SK-N-SH (cell line): ENCODE results near the gene RBM20. TPM values are rescaled to one million over a fixed set of nuclear protein-coding genes. Genes with fewer than 3 reads are reported as not detected.
"Not testable (repeated sequence)": the region's sequence is repeated elsewhere in the genome, so short reads cannot be mapped to it uniquely, and the experiment has no call there.

Source experiments
- CTCF ChIA-PET: fragments of 300-600, 350-600 bp; formaldehyde crosslinking; extraction: SDS; loops from one replicate; lab custom pipeline; 2021; lab: Yijun Ruan, JAX
- POLR2A ChIA-PET: fragments of 350-600 bp; sonication (Branson Sonifier 250); formaldehyde crosslinking; extraction: SDS; loops from one replicate; lab custom pipeline; 2020; ENCODE audit warnings: antibody characterized with exemption, inconsistent platforms; lab: Yijun Ruan, JAX
- DNase-seq: peaks from one replicate; pipeline ENCODE4 v3.0.0; 2012
- H2AFZ ChIP-seq: fragments of 200-600 bp; sonication (generic); 2 replicates; pipeline ENCODE4 v1.8.1; 2016; ENCODE audit warnings: antibody characterized with exemption, mild to moderate bottlenecking, low read depth
- H3F3A ChIP-seq: fragments of 200-600 bp; sonication (generic); replicated peaks from 2 replicates; pipeline ENCODE3; 2016; ENCODE audit warnings: antibody characterized with exemption, mild to moderate bottlenecking; ENCODE audit not compliant: insufficient read depth
- H3K27ac ChIP-seq, 2 experiments: fragments of 200-500 bp in 1 of 2; fragments of 200-600 bp in 1 of 2; sonication (Bioruptor generic) in 1 of 2; sonication (generic), shearing (Covaris generic) in 1 of 2; 2 replicates each; pipeline versions ENCODE4 v1.5.1 to v1.6.1; 2014 to 2016; ENCODE audit warnings: low read depth in 2 of 2, inconsistent platforms in 1 of 2, low read length in 1 of 2, mild to moderate bottlenecking in 1 of 2, mixed read lengths in 1 of 2
- H3K27me3 ChIP-seq: fragments of 200-600 bp; sonication (generic), shearing (Covaris generic); 2 replicates; pipeline ENCODE4 v1.6.1; 2016; ENCODE audit warnings: mixed run types; ENCODE audit not compliant: insufficient read depth
- H3K36me3 ChIP-seq, 2 experiments: fragments of 200-500 bp in 1 of 2; fragments of 200-600 bp in 1 of 2; sonication (Bioruptor generic) in 1 of 2; sonication (generic) in 1 of 2; replicated peaks in 1 of 2; 2 replicates each; pipeline versions ENCODE3 to v1.5.1; 2014 to 2016; ENCODE audit warnings: low read length in 1 of 2, mild to moderate bottlenecking in 1 of 2; ENCODE audit not compliant: insufficient read depth in 2 of 2, control insufficient read depth in 1 of 2
- H3K4me1 ChIP-seq, 2 experiments: fragments of 200-500 bp in 1 of 2; fragments of 200-600 bp in 1 of 2; sonication (Bioruptor generic) in 1 of 2; sonication (generic), shearing (Covaris generic) in 1 of 2; 2 replicates each; pipeline versions ENCODE4 v1.5.1 to v1.6.1; 2014 to 2016; ENCODE audit warnings: low read depth in 1 of 2, low read length in 1 of 2, mixed run types in 1 of 2; ENCODE audit not compliant: insufficient read depth in 2 of 2, control insufficient read depth in 1 of 2
- H3K4me2 ChIP-seq: fragments of 200-600 bp; sonication (generic), shearing (Covaris generic); 2 replicates; pipeline ENCODE4 v1.6.1; 2017; ENCODE audit warnings: mixed run types
- H3K4me3 ChIP-seq, 2 experiments: fragments of 200-500 bp in 1 of 2; fragments of 200-600 bp in 1 of 2; sonication (Bioruptor generic) in 1 of 2; sonication (generic), shearing (Covaris generic) in 1 of 2; 2 replicates each; pipeline versions ENCODE4 v1.5.1 to v1.8.1; 2014 to 2016; ENCODE audit warnings: low read depth in 2 of 2, inconsistent platforms in 1 of 2, low read length in 1 of 2, mild to moderate bottlenecking in 1 of 2, mixed read lengths in 1 of 2, moderate library complexity in 1 of 2
- H3K79me2 ChIP-seq: fragments of 200-600 bp; sonication (generic); 2 replicates; pipeline ENCODE4 v1.8.1; 2017; ENCODE audit warnings: mild to moderate bottlenecking; ENCODE audit not compliant: insufficient read depth
- H3K9ac ChIP-seq: fragments of 200-600 bp; sonication (generic); 2 replicates; pipeline ENCODE4 v1.6.1; 2017; ENCODE audit warnings: mixed run types
- H3K9me2 ChIP-seq: fragments of 200-600 bp; sonication (generic); 2 replicates; pipeline ENCODE4 v1.6.1; 2017; ENCODE audit warnings: mixed run types
- H3K9me3 ChIP-seq: fragments of 200-600 bp; sonication (generic); 2 replicates; pipeline ENCODE4 v1.6.1; 2017; ENCODE audit warnings: mixed run types, mild to moderate bottlenecking, moderate library complexity
- H4K20me1 ChIP-seq: fragments of 200-600 bp; sonication (generic); 2 replicates; pipeline ENCODE4 v1.6.1; 2017; ENCODE audit warnings: mild to moderate bottlenecking, mixed run types; ENCODE audit not compliant: insufficient read depth
- CHD2 ChIP-seq: fragments of 150-350 bp; IDR thresholded peaks from 2 replicates; pipeline ENCODE4 v1.6.1; 2018; ENCODE audit warnings: low read length; ENCODE audit not compliant: partially characterized antibody
- EP300 ChIP-seq, 2 experiments: IDR thresholded peaks; 2 replicates each; pipeline versions ENCODE4 v1.4.0 to v1.6.1; 2012; ENCODE audit warnings: borderline replicate concordance in 1 of 2, low read depth in 1 of 2, low read length in 1 of 2
- JUND ChIP-seq: IDR thresholded peaks from 2 replicates; pipeline ENCODE4 v1.4.0; 2012
- MEF2A ChIP-seq: IDR thresholded peaks from 2 replicates; pipeline ENCODE4 v1.4.0; 2012; ENCODE audit warnings: low read depth, borderline replicate concordance
- POLR2AphosphoS5 ChIP-seq: IDR thresholded peaks from 2 replicates; pipeline ENCODE4 v1.6.1; 2012; ENCODE audit warnings: low read depth, low read length
- RFX5 ChIP-seq: IDR thresholded peaks from 2 replicates; pipeline ENCODE4 v1.6.1; 2012; ENCODE audit warnings: mild to moderate bottlenecking, improper control_type of control experiment, low read length
- SIN3A ChIP-seq: IDR thresholded peaks from 2 replicates; pipeline ENCODE4 v1.6.1; 2012; ENCODE audit warnings: low read depth, mild to moderate bottlenecking, low read length, moderate library complexity, borderline replicate concordance
- SMC3 ChIP-seq: IDR thresholded peaks from 2 replicates; pipeline ENCODE4 v1.6.1; 2012; ENCODE audit warnings: low read depth, low read length, improper control_type of control experiment
- WGBS: methylation state at CpG from one replicate; pipeline ENCODE4 v1.1.6; 2017; ENCODE audit warnings: low lambda C conversion rate; 5-methylcytosine and 5-hydroxymethylcytosine counted together
- polyA plus RNA-seq, 3 experiments: library from polyadenylated mRNA; depleted of rRNA; stranded (reverse); fragments of >200 nt; gene quantifications; 2 replicates each; pipeline ENCODE4 v1.2.3, GENCODE V29; 2012
- TF ChIP-seq, protein P1 (sequence below): IDR thresholded peaks from 2 replicates; pipeline ENCODE4 v1.4.0; 2012; ENCODE audit warnings: low read depth, borderline replicate concordance

RBM20 gene
- polyA plus RNA-seq, 1 of the 3 experiments (the other 2 are of a cell fraction) = 0.64 TPM

DNA sequence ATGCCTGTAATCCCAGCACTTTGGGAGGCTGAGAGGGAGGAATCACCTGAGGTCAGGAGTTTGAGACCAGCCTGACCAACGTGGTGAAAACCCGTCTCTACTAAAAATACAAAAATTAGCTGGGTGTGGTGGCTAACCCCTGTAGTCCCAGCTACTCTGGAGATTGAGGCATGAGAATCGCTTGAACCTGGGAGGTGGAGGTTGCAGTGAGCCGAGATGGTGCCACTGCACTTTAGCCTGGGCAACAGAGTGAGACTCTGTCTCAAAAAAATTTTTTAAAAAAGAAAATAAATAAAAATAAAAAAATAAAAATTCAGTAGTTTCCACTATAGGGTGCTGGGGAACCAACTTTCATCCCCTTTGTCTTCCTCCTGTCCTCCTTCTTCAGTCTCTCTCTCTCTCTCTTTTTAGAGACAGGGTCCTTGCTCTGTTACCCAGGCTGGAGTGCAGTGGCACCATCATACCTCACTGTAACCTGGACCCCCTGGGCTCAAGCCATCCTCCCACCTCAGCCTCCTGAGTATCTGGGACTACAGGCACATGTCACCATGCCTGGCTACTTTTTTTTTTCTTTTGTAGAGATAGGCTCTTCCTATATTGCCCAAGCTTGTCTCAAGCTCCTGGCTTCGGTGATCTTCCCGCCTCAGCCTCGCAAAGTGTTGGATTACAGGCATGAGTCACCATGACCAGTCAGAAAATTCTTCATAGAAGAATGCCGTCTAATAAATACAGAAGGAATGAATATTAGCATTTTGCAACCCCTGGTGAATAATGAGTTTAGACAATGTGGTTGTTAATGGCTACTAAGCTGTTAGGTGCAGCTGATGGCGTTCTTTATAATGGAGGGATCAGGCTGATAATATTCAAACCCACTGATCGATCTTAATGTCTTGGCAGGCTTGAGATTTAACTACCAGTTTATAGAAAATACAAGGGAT is 20.6 kb downstream of the RBM20 start (continued):
- no peak for TF ChIP-seq SMC3
- TF ChIP-seq RFX5 = no peak
- TF ChIP-seq CHD2 = no peak

- H3K4me2 ChIP-seq, POLR2A ChIA-PET, H2AFZ ChIP-seq, H3K9me2 ChIP-seq, DNase-seq, H3K27ac ChIP-seq, H3K4me3 ChIP-seq, H3K9ac ChIP-seq, H3K4me1 ChIP-seq, H3K79me2 ChIP-seq, H3F3A ChIP-seq, H3K36me3 ChIP-seq, H3K27me3 ChIP-seq, H4K20me1 ChIP-seq, H3K9me3 ChIP-seq: not testable (repeated sequence)
- CTCF ChIA-PET = interaction anchor here (0.7 to 3.3 kb wide), 4 partner anchors 15 to 57 kb away, joined by 3 to 12 read pairs (median 5); partner anchors contain the start of gene RBM20
- WGBS = 31% methylated on average over 2 of the region's 2 CpGs
These were observed 22.1 kb downstream of the RBM20 start for GRCh38 chr10:110666259-110666658.

DNA sequence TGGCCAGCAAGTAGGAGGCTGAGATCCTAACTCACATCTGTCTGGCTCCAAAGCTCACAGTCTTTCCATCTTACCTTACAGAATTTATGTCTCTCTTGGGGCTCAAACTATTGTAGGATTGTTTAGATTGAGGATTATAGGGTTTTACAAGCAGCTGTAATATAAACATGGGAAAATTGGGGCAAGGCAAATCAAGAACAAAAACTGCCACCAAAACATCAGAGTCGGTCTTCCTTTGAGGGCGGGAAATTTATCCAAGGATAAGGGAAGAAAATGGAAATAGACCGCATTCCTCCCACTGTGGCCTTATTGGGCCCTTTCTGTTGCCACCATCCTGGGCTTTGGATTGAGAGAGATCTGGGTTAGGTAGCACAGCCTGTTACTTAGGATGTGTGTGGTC is 22.5 kb downstream of the RBM20 start:
- Histone ChIP-seq H2AFZ (no peak overlapping the region), H3K27me3 (no peaks in the 10 kb centered on the region), H3K4me2 (no peak overlapping the region), H3K79me2 (no peaks in the 10 kb centered on the region), H4K20me1 (no peaks in the 10 kb centered on the region), H3K9ac (no peak overlapping the region), H3K27ac (no peak overlapping the region), H3K9me2 (no peaks in the 10 kb centered on the region), H3K4me1 (peaks cover 4 to 8% of the 10 kb centered on the region in 2 experiments; a peak in 1 of 4 replicates), H3F3A (no peaks in the 10 kb centered on the region), H3K4me3 (no peak overlapping the region), H3K9me3 (no peaks in the 10 kb centered on the region), H3K36me3 (no peaks in the 10 kb centered on the region)
- TF ChIP-seq, protein P1, sequence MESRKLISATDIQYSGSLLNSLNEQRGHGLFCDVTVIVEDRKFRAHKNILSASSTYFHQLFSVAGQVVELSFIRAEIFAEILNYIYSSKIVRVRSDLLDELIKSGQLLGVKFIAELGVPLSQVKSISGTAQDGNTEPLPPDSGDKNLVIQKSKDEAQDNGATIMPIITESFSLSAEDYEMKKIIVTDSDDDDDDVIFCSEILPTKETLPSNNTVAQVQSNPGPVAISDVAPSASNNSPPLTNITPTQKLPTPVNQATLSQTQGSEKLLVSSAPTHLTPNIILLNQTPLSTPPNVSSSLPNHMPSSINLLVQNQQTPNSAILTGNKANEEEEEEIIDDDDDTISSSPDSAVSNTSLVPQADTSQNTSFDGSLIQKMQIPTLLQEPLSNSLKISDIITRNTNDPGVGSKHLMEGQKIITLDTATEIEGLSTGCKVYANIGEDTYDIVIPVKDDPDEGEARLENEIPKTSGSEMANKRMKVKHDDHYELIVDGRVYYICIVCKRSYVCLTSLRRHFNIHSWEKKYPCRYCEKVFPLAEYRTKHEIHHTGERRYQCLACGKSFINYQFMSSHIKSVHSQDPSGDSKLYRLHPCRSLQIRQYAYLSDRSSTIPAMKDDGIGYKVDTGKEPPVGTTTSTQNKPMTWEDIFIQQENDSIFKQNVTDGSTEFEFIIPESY = no peak
- TF ChIP-seq SIN3A = no peak
- no peak for TF ChIP-seq MEF2A
- TF ChIP-seq POLR2AphosphoS5 = no peak
- TF ChIP-seq JUND = no peak
- no peak for TF ChIP-seq EP300 (IDR thresholded peaks at IDR 0.05; ENCODE audit: borderline replicate concordance in 1 of 2, low read depth in 1 of 2, low read length in 1 of 2)
- DNase-seq = no peak
- 98% methylated on average over 3 of the region's 3 CpGs for WGBS
- ChIA-PET CTCF (interaction anchor here (0.6 to 3.3 kb wide), 5 partner anchors 12 to 58 kb away, joined by 3 to 12 read pairs (median 3); partner anchors contain the start of gene RBM20), POLR2A (no interaction called here)
